Breast epithelium (tissue), 3 donors: ENCODE measurements around the gene ADGRG1.

Experiments used
- CTCF ChIP-seq, 3 donors: fragments of 450-650 bp; IDR thresholded peaks; one replicate each; pipeline ENCODE4 v1.5.1; 2016 to 2017; ENCODE audit warnings: antibody characterized with exemption in 3 of 3, mild to moderate bottlenecking in 3 of 3, moderate library complexity in 3 of 3
- POLR2AphosphoS5 ChIP-seq, 3 donors: sonication (generic); formaldehyde crosslinking; IDR thresholded peaks; one replicate each; pipeline ENCODE4 v1.6.1; 2017; ENCODE audit warnings: antibody characterized with exemption in 3 of 3

GRCh38 chr16:57697896-57698537 is 69.6 kb downstream of the ADGRG1 start:
- TF ChIP-seq CTCF (IDR thresholded peaks at IDR 0.05) (no peak), POLR2AphosphoS5 (IDR thresholded peaks at IDR 0.05) (no peak)
